Measurements from ENCODE around the gene PTPRM. TPM values are rescaled to one million over a fixed set of nuclear protein-coding genes. Genes with fewer than 3 reads are reported as not detected.

Gene PTPRM
- total and polyA plus RNA-seq, 2 of the 4 experiments (the other 2 are of a cell fraction): 28.3 to 51.2 TPM

- H3K4me3 ChIP-seq (ENCODE audit: insufficient read depth, low read depth, low read length): no peak overlapping the region
- peaks cover 7 to 12% of the 10 kb centered on the region in 2 experiments; a peak in 3 of 4 replicates for H3K79me1 ChIP-seq (ENCODE audit: low read depth in 1 of 2, low read length in 2 of 2)
- TF ChIP-seq RFX5 (IDR thresholded peaks at IDR 0.05; ENCODE audit: low read depth, low read length) (no peak), RAD21 (IDR thresholded peaks at IDR 0.05; ENCODE audit: low read length) (no peak), NFE2L2 (IDR thresholded peaks at IDR 0.05; ENCODE audit: low read depth, low read length) (no peak), MXI1 (IDR thresholded peaks at IDR 0.05; ENCODE audit: borderline replicate concordance, low read depth, low read length) (no peak), MAZ (IDR thresholded peaks at IDR 0.05; ENCODE audit: borderline replicate concordance, low read depth, low read length) (no peak), CHD1 (IDR thresholded peaks at IDR 0.05; ENCODE audit: low read depth, low read length) (no peak), MAFK (IDR thresholded peaks at IDR 0.05; ENCODE audit: low read depth, low read length) (no peak), SMC3 (IDR thresholded peaks at IDR 0.05; ENCODE audit: low read depth, low read length) (no peak)
- TF ChIP-seq, protein P1, sequence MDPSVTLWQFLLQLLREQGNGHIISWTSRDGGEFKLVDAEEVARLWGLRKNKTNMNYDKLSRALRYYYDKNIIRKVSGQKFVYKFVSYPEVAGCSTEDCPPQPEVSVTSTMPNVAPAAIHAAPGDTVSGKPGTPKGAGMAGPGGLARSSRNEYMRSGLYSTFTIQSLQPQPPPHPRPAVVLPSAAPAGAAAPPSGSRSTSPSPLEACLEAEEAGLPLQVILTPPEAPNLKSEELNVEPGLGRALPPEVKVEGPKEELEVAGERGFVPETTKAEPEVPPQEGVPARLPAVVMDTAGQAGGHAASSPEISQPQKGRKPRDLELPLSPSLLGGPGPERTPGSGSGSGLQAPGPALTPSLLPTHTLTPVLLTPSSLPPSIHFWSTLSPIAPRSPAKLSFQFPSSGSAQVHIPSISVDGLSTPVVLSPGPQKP (IDR thresholded peaks at IDR 0.05; ENCODE audit: borderline replicate concordance, low read depth, low read length): no peak
- TF ChIP-seq, protein P2, sequence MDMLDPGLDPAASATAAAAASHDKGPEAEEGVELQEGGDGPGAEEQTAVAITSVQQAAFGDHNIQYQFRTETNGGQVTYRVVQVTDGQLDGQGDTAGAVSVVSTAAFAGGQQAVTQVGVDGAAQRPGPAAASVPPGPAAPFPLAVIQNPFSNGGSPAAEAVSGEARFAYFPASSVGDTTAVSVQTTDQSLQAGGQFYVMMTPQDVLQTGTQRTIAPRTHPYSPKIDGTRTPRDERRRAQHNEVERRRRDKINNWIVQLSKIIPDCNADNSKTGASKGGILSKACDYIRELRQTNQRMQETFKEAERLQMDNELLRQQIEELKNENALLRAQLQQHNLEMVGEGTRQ (IDR thresholded peaks at IDR 0.05; ENCODE audit: low read depth, low read length): no peak
- peaks cover 7% of the 10 kb centered on the region for H3K4me1 ChIP-seq (ENCODE audit: control insufficient read depth, insufficient read depth, low read length)
- no peak overlapping the region for H4K91ac ChIP-seq (ENCODE audit: insufficient read depth, low read depth, low read length)
- no peak overlapping the region for H3K9ac ChIP-seq (ENCODE audit: low read depth, low read length)
- dilution Hi-C loops (cut with HindIII; ENCODE audit: low sequenced_read_pairs, unreplicated experiment): no loop called here
- no peak overlapping the region for H2BK20ac ChIP-seq (ENCODE audit: low read depth, low read length)
- H2AK9ac ChIP-seq (replicated peaks; ENCODE audit: low read depth, low read length, poor library complexity): no peak overlapping the region
- ATAC-seq (ENCODE audit: low read depth) (no peak), DNase-seq (no peak)
- intact Hi-C loops (cut with micrococcal nuclease): no loop called here
- ChIA-PET CTCF (interaction anchor here (0.6 kb wide), 1 partner anchor 187 kb away, joined by 3 read pairs; no protein-coding TSS in a partner anchor), POLR2A (ENCODE audit: unreplicated experiment) (no interaction called here)
- H2AFZ ChIP-seq (replicated peaks; ENCODE audit: low read length, poor library complexity): no peak overlapping the region
- BruUV-seq (replicated peaks): no TSS peak
- peak overlapping the region; percentile 85 for H3K4me2 ChIP-seq (ENCODE audit: low read depth, low read length)
- no peaks in the 10 kb centered on the region for H3K9me3 ChIP-seq (ENCODE audit: control insufficient read depth, insufficient read depth, low read length)
- no CpG with 5 or more reads among the region's 1 CpG for WGBS, 2 experiments (ENCODE audit: extremely low coverage in 2 of 2, insufficient read length in 1 of 2)
- H4K20me1 ChIP-seq (ENCODE audit: insufficient read depth, low read length): no peaks in the 10 kb centered on the region
- H3K23ac ChIP-seq (ENCODE audit: low read depth, low read length): no peak overlapping the region
- in situ Hi-C loops (cut with MboI; ENCODE audit: low sequenced_read_pairs): no loop called here
- no peak overlapping the region for H3K18ac ChIP-seq (ENCODE audit: low read depth, low read length)
- peak overlapping the region; percentile 17 for H2BK5ac ChIP-seq (ENCODE audit: low read depth, low read length, poor library complexity, severe bottlenecking)
- no peak overlapping the region for H3K4ac ChIP-seq (ENCODE audit: low read depth, low read length)
- no peaks in the 10 kb centered on the region; the same call in 1 of the 2 replicates for H3K9me1 ChIP-seq (ENCODE audit: insufficient read depth, low read length)
- H4K8ac ChIP-seq (ENCODE audit: low read depth in 2 of 2, low read length in 2 of 2): no peak overlapping the region
- no peak overlapping the region; the same call in 1 of the 2 replicates for H4K5ac ChIP-seq (ENCODE audit: low read depth, low read length)
- no peak overlapping the region for H2BK120ac ChIP-seq (ENCODE audit: low read depth, low read length)
- no peak overlapping the region; the same call in 1 of the 2 replicates for H3K14ac ChIP-seq (replicated peaks; ENCODE audit: low read depth, low read length)
- no peak overlapping the region for H3K56ac ChIP-seq (ENCODE audit: extremely low read depth, insufficient read depth, low read length)
- H3K27ac ChIP-seq (ENCODE audit: insufficient read depth, low read length): peak overlapping the region; percentile 65; the same call in 1 of the 2 replicates
- H2AK5ac ChIP-seq (ENCODE audit: low read depth, low read length): no peak overlapping the region
- H3K27me3 ChIP-seq (ENCODE audit: control insufficient read depth, insufficient read depth, low read length): no peaks in the 10 kb centered on the region
- H2BK15ac ChIP-seq (ENCODE audit: low read depth, low read length): peak overlapping the region; percentile 37; the same call in 1 of the 3 replicates
- no peaks in the 10 kb centered on the region for H3K36me3 ChIP-seq (ENCODE audit: control insufficient read depth, insufficient read depth, low read length)
Observed at GRCh38 chr18:7958897-7959146, 391.7 kb downstream of the PTPRM start.
